Naive B cell (primary cell): Measurements from ENCODE around the gene CDC42BPB. TPM values are rescaled to one million over a fixed set of nuclear protein-coding genes. Genes with fewer than 3 reads are reported as not detected.

ENCODE experiments used
- ATAC-seq, 2 donors: fragments of 150-1000 bp; cut with Tn5 transposase; 2 replicates each; pipeline ENCODE4 v1.10.0; 2021; ENCODE audit warnings: low read depth in 2 of 2, mild to moderate bottlenecking in 2 of 2, moderate library complexity in 2 of 2
- DNase-seq: peaks from one replicate; pipeline ENCODE4 v3.0.0; 2022
- H3K27ac Mint-ChIP-seq, 6 donors: one replicate each; pipeline ENCODE4 v1.8.0; 2020 to 2022; ENCODE audit warnings: mild to moderate bottlenecking in 6 of 6, mixed read lengths in 6 of 6, moderate library complexity in 5 of 6, inconsistent platforms in 2 of 6
- H3K27me3 Mint-ChIP-seq, 3 donors: one replicate each; pipeline ENCODE4 v1.8.0; 2021 to 2022; ENCODE audit warnings: mixed read lengths in 3 of 3, mild to moderate bottlenecking in 1 of 3
- H3K36me3 Mint-ChIP-seq, 2 donors: one replicate each; pipeline ENCODE4 v1.8.0; 2020 to 2022; ENCODE audit warnings: mixed read lengths in 2 of 2, inconsistent platforms in 1 of 2, mild to moderate bottlenecking in 1 of 2
- H3K4me1 Mint-ChIP-seq, 3 donors: one replicate each; pipeline ENCODE4 v1.8.0; 2020 to 2022; ENCODE audit warnings: mixed read lengths in 3 of 3, inconsistent platforms in 1 of 3, mild to moderate bottlenecking in 1 of 3, moderate library complexity in 1 of 3
- H3K4me3 Mint-ChIP-seq, 8 donors: one replicate each; pipeline ENCODE4 v1.8.0; 2020 to 2022; ENCODE audit warnings: mild to moderate bottlenecking in 8 of 8, mixed read lengths in 8 of 8, moderate library complexity in 8 of 8, inconsistent platforms in 2 of 8
- H3K9me3 Mint-ChIP-seq, 7 donors: one replicate each; pipeline ENCODE4 v1.8.0; 2020 to 2022; ENCODE audit warnings: mixed read lengths in 7 of 7, mild to moderate bottlenecking in 5 of 7, inconsistent platforms in 2 of 7, moderate library complexity in 1 of 7
- polyA plus RNA-seq, 6 donors: library from polyadenylated mRNA; unstranded; fragments of 300-500 nt; fragmentation: Illumina TruSeq; gene quantifications; one replicate each; pipeline ENCODE4 v1.2.3, GENCODE V29; 2021; ENCODE audit warnings: low read depth in 6 of 6

CDC42BPB gene
- polyA plus RNA-seq, 6 donors from 2014 or later = 0.81 to 2.7 (median 0.97) TPM; not detected in 1

- peak overlapping the region in 5 of 6 donors; percentile 75 to 94 (median 85) for H3K27ac Mint-ChIP-seq
- no peaks in the 10 kb centered on the region for H3K9me3 Mint-ChIP-seq
- H3K27me3 Mint-ChIP-seq = no peaks in the 10 kb centered on the region
- DNase-seq (no peak), ATAC-seq (no peak)
- H3K4me1 Mint-ChIP-seq = peaks cover 16 to 32% (median 19%) of the 10 kb centered on the region in 3 donors
- peak overlapping the region in 3 of 8 donors; percentile 6 to 62 (median 30) for H3K4me3 Mint-ChIP-seq
- H3K36me3 Mint-ChIP-seq = peaks cover 0 to 8% of the 10 kb centered on the region in 2 donors
Measured at GRCh38 chr14:102947321-102948103, 109.8 kb downstream of the CDC42BPB start.

GRCh38 chr14:102945346-102946130 is 111.8 kb downstream of the CDC42BPB start:
- no peak for DNase-seq
- no peak overlapping the region for H3K4me3 Mint-ChIP-seq
- H3K36me3 Mint-ChIP-seq = peaks cover 1 to 8% of the 10 kb centered on the region in 2 donors
- no peak for ATAC-seq
- peak overlapping the region in 1 of 6 donors; percentile 87 for H3K27ac Mint-ChIP-seq
- H3K4me1 Mint-ChIP-seq = peaks cover 16 to 33% (median 19%) of the 10 kb centered on the region in 3 donors
- H3K27me3 Mint-ChIP-seq = no peaks in the 10 kb centered on the region
- H3K9me3 Mint-ChIP-seq = no peaks in the 10 kb centered on the region

DNA sequence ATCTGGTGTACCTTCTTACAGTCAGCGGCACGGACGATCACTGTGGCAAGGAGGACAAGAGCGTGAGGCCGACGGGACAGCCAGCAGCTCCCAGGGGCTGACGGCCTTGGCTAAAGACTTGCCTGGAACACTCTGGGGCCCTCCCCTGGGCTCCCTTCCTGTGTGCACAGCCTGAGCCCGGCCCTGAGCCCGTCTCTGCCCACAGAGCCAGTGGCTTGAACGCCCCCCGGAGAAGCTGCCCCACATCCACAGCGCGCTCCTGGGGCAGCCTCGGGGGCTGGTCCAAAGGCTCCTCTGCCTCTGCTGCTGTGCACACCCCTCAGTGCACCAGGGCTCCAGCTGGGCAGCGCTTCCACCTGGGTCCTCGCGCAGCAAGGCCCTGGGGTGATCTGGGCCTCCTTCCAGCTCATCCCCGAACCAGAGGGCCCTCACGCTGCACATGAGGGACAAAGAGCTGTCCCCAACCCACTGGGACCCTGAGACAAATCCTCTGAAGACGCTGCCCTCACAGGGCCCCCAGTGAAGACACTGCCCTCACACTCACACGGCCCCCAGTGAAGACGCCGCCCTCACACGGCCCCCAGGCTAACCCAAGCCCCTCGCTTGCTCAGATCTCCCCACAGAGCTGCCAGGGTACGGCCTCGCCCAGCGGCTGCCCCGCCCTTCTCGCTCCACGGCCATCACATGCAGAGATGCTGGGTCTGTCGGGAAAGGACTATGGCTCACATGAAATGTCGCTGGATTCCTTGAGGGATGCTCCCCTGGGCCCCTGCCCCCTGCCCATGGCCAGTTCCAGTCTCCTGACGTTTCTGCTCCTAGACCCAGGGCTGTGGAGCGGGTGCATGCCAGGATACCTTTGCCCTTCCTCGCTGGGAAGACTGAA is 112.7 kb downstream of the CDC42BPB start:
- peak overlapping the region in 1 of 8 donors; percentile 29 for H3K4me3 Mint-ChIP-seq
- peak overlapping the region in 4 of 6 donors; percentile 29 to 87 (median 51) for H3K27ac Mint-ChIP-seq

DNA sequence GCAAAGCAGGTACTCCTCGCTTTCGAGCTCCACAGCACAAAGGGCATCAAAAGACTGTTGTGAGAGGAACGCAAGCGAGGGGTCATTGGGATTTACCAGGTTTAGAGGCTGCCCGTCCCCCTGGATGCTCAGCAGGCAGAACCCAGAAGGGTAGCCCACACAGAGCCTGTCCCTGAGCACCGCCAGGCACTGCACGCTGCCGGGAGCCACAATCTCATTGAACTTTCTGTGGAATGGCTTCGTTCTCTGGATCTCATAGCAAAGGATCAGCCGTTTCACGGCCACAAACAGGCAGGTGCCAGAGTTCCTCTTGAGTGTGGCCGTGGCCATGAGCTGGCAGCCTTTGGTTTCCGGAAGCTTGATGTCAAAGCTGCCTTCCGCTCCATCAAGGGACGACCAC is 113.4 kb downstream of the CDC42BPB start:
- Mint-ChIP-seq H3K4me1 (peaks cover 4 to 20% (median 7%) of the 10 kb centered on the region in 3 donors), H3K27me3 (no peaks in the 10 kb centered on the region), H3K27ac (peak overlapping the region in 3 of 6 donors; percentile 18 to 60 (median 42)), H3K9me3 (no peaks in the 10 kb centered on the region), H3K36me3 (peaks cover 4 to 8% of the 10 kb centered on the region in 2 donors), H3K4me3 (peak overlapping the region in 1 of 8 donors; percentile 52)
- DNase-seq = no peak
- no peak for ATAC-seq

More for the DNA sequence above, 112.7 kb downstream of the CDC42BPB start:
- ATAC-seq (no peak), DNase-seq (no peak)
- Mint-ChIP-seq H3K4me1 (peaks cover 11 to 27% (median 14%) of the 10 kb centered on the region in 3 donors), H3K36me3 (peaks cover 4 to 8% of the 10 kb centered on the region in 2 donors), H3K27me3 (no peaks in the 10 kb centered on the region), H3K9me3 (no peaks in the 10 kb centered on the region)

- Mint-ChIP-seq H3K27ac (peak overlapping the region in 1 of 6 donors; percentile 18), H3K9me3 (no peaks in the 10 kb centered on the region), H3K36me3 (peaks cover 4 to 8% of the 10 kb centered on the region in 2 donors), H3K27me3 (no peaks in the 10 kb centered on the region), H3K4me3 (no peak overlapping the region), H3K4me1 (peaks cover 0 to 15% (median 4%) of the 10 kb centered on the region in 3 donors)
- DNase-seq (no peak), ATAC-seq (no peak)
Measured at GRCh38 chr14:102943454-102943853, 113.9 kb downstream of the CDC42BPB start.

GRCh38 chr14:102942069-102942468 is 115.3 kb downstream of the CDC42BPB start:
- no peak for ATAC-seq
- Mint-ChIP-seq H3K36me3 (peaks cover 4 to 7% of the 10 kb centered on the region in 2 donors), H3K4me3 (no peak overlapping the region)

GRCh38 chr14:102941419-102942011 is 115.8 kb downstream of the CDC42BPB start:
- H3K36me3 Mint-ChIP-seq = peaks cover 4 to 8% of the 10 kb centered on the region in 2 donors

More at GRCh38 chr14:102942069-102942468, 115.3 kb downstream of the CDC42BPB start:
- no peaks in the 10 kb centered on the region for H3K9me3 Mint-ChIP-seq
- no peaks in the 10 kb centered on the region for H3K27me3 Mint-ChIP-seq
- no peak overlapping the region for H3K27ac Mint-ChIP-seq
- peaks cover 0 to 9% (median under 1%) of the 10 kb centered on the region in 3 donors for H3K4me1 Mint-ChIP-seq
- no peak for DNase-seq

GRCh38 chr14:102940729-102941362 is 116.5 kb downstream of the CDC42BPB start:
- H3K36me3 Mint-ChIP-seq = peaks cover 4 to 8% of the 10 kb centered on the region in 2 donors
- ATAC-seq (no peak), DNase-seq (no peak)
- no peak overlapping the region for H3K27ac Mint-ChIP-seq
- no peaks in the 10 kb centered on the region for H3K27me3 Mint-ChIP-seq
- H3K4me1 Mint-ChIP-seq = peaks cover 0 to 4% (median 3%) of the 10 kb centered on the region in 3 donors
- no peak overlapping the region for H3K4me3 Mint-ChIP-seq
- no peaks in the 10 kb centered on the region for H3K9me3 Mint-ChIP-seq

More at GRCh38 chr14:102941419-102942011, 115.8 kb downstream of the CDC42BPB start:
- Mint-ChIP-seq H3K27me3 (no peaks in the 10 kb centered on the region), H3K9me3 (no peaks in the 10 kb centered on the region), H3K4me1 (peaks cover 0 to 3% (median 0%) of the 10 kb centered on the region in 3 donors), H3K4me3 (no peak overlapping the region), H3K27ac (peak overlapping the region in 1 of 6 donors; percentile 72)
- DNase-seq = no peak
- ATAC-seq = no peak

DNA sequence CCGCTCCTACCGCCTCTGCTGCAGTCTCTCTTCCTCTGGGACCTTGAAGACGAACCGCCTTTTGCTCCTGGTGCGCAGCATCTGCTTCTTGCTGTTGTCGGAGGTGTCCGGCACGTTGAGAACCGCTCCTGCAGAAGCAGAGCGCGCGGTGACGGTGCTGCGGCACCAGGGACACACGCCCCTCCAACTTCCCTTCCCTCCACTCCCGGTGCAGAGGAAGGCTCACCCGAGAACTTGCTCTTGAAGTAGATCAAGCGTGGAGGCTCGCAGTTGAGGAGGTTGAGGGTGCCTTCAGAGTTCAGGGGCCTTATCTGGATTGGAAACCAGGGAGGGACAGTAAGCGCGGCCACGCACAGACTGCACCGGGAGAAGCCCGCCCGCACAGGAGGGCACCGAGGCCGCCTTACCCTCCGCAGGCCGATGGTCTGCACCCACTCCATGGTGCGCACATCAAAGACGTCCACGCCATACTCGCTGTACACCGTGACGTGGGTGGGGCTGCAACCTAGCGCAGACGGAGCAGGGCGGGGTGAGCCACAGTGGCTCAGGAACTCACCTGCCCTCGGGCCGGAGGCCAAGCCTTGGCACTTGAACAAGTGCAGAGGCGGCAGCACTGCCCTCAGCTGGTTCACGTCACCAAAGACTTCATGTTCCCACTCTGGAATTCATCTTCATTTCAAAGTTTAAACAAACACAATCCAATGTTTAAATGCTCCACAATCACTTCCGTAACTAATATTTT is 117.4 kb downstream of the CDC42BPB start:
- ATAC-seq (no peak), DNase-seq (no peak)
- Mint-ChIP-seq H3K4me3 (no peak overlapping the region), H3K4me1 (peaks cover 0 to 4% (median 3%) of the 10 kb centered on the region in 3 donors), H3K27me3 (no peaks in the 10 kb centered on the region), H3K36me3 (peaks cover 4 to 8% of the 10 kb centered on the region in 2 donors), H3K27ac (no peak overlapping the region), H3K9me3 (no peaks in the 10 kb centered on the region)

DNA sequence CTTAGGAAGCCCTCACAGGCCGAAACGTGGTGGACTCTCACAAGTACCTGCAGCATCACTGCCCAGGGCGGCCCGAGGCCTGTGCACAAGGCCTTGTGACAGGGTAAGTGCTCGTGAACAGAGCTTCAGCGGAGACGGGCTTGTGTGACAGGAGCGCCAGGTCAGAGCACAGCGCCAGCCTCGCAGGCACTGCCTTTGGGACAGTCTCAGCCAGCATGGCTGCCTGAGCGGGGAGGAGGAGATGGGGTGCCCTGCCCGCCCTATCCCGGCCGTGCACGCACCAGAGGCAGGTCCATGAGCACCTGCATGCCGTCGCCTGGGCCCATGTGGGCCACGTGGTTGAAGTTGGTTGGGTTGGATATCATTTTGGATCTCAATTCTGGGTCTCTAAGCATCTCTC is 118.0 kb downstream of the CDC42BPB start:
- ATAC-seq = no peak
- DNase-seq = no peak
- Mint-ChIP-seq H3K36me3 (peaks cover 4 to 8% of the 10 kb centered on the region in 2 donors), H3K27ac (no peak overlapping the region), H3K9me3 (no peaks in the 10 kb centered on the region), H3K4me3 (no peak overlapping the region), H3K27me3 (no peaks in the 10 kb centered on the region), H3K4me1 (peaks cover 0 to 4% (median 3%) of the 10 kb centered on the region in 3 donors)

DNA sequence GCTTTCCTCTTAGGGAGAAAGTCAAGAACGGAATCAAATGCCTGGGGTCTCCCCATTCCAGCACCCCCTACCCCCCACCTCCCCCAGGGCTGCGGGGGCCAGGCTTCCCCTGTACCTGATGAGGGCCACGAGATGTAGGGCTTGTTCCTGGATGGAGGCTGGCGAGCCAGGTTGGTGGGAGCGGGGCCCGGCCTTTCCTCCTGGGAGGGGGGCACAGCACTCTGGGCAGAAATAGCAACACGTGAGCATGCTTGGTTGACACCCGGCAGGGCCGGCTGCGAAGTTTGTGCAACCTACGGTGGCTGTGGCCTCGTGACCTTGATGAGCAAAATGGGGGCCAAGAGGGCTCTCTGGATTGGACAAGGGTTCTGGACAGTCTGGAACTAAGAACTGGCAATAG is 119.2 kb downstream of the CDC42BPB start:
- Mint-ChIP-seq H3K36me3 (peaks cover 4 to 8% of the 10 kb centered on the region in 2 donors), H3K27ac (peak overlapping the region in 1 of 6 donors; percentile 77), H3K4me1 (peaks cover 0 to 4% (median 3%) of the 10 kb centered on the region in 3 donors), H3K27me3 (no peaks in the 10 kb centered on the region), H3K4me3 (no peak overlapping the region), H3K9me3 (no peaks in the 10 kb centered on the region)
- ATAC-seq (no peak), DNase-seq (no peak)
